Osteocyte (in vitro differentiated cells): Measurements from ENCODE around the gene DYNC1I1. TPM values are rescaled to one million over a fixed set of nuclear protein-coding genes. Genes with fewer than 3 reads are reported as not detected.

Source experiments
- DNase-seq: peaks from one replicate; pipeline ENCODE4 v3.0.0; 2021; ENCODE audit warnings: mixed read lengths; ENCODE audit not compliant: unreplicated experiment; ENCODE audit errors: extremely low spot score
- H3K27ac Mint-ChIP-seq: one replicate; pipeline ENCODE4 v1.8.0; 2021; ENCODE audit warnings: mild to moderate bottlenecking, mixed read lengths; ENCODE audit not compliant: unreplicated experiment
- H3K27me3 Mint-ChIP-seq: one replicate; pipeline ENCODE4 v1.8.0; 2021; ENCODE audit warnings: mixed read lengths; ENCODE audit not compliant: unreplicated experiment
- H3K36me3 Mint-ChIP-seq: one replicate; pipeline ENCODE4 v1.8.0; 2021; ENCODE audit warnings: mixed read lengths; ENCODE audit not compliant: unreplicated experiment
- H3K4me1 Mint-ChIP-seq: one replicate; pipeline ENCODE4 v1.8.0; 2021; ENCODE audit warnings: mixed read lengths; ENCODE audit not compliant: unreplicated experiment
- H3K4me3 Mint-ChIP-seq: one replicate; pipeline ENCODE4 v1.8.0; 2021; ENCODE audit warnings: mild to moderate bottlenecking, moderate library complexity, mixed read lengths; ENCODE audit not compliant: unreplicated experiment
- H3K9me3 Mint-ChIP-seq: one replicate; pipeline ENCODE4 v1.8.0; 2021; ENCODE audit warnings: mixed read lengths; ENCODE audit not compliant: unreplicated experiment
- CTCF ChIP-seq: fragments of 200-600 bp; sonication (generic); IDR thresholded peaks from 2 replicates; pipeline ENCODE4 v1.5.0; 2021; ENCODE audit warnings: antibody characterized with exemption, mild to moderate bottlenecking, moderate library complexity
- total RNA-seq: library from RNA; stranded (reverse); gene quantifications from 2 replicates; pipeline ENCODE4 v1.2.1, GENCODE V29; 2021

The DYNC1I1 gene
- total RNA-seq, 1 donor from 2014 or later: 43.3 TPM

DNA sequence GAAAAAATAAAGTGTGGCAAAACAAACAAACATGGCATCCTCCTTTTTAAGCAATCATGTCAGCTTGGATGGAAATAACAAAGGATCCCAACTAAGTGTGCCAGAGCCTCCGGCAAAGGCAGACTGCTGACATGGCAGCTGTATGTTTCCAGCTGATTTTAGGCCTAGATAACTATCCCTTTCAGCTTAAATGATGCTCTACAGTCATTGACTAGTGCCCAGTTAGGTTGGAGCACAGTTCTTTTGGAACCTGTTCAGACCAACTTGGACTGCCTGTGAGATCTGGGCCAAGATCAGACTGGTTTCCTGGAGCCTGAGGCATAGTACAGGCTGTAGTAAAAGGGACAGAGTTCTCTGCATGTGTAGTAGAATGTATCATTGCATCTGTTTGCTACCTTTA lies 128.7 kb downstream of the DYNC1I1 start:
- H3K4me1 Mint-ChIP-seq: peaks cover 3% of the 10 kb centered on the region
- no peak for TF ChIP-seq CTCF
- H3K36me3 Mint-ChIP-seq: peaks cover 2% of the 10 kb centered on the region
- H3K9me3 Mint-ChIP-seq: no peaks in the 10 kb centered on the region
- no peak for DNase-seq
- H3K27me3 Mint-ChIP-seq: no peaks in the 10 kb centered on the region
- no peak overlapping the region for H3K27ac Mint-ChIP-seq
- no peak overlapping the region for H3K4me3 Mint-ChIP-seq

DNA sequence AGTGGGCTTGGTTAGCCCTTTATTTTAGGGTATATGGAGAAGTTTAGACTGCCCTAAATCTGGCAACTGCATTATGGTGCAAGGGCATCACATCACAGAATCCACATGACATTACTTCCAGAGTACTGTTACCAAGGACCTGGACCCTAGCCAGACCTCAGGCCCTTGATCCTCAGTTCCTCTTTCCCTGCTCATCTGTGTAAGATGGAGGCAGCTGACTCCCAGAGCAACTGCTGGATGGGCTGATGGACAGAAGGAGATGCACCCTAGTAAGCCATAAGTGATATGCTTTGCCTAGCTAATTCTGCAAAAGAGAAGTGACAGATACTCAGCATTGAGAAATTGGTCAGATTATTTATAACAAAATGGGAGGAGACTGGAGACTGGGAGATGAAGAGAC lies 131.7 kb downstream of the DYNC1I1 start:
- Mint-ChIP-seq H3K4me1 (no peaks in the 10 kb centered on the region), H3K27ac (no peak overlapping the region), H3K36me3 (peaks cover 5% of the 10 kb centered on the region), H3K27me3 (no peaks in the 10 kb centered on the region), H3K9me3 (no peaks in the 10 kb centered on the region), H3K4me3 (no peak overlapping the region)
- no peak for TF ChIP-seq CTCF
- DNase-seq: no peak

DNA sequence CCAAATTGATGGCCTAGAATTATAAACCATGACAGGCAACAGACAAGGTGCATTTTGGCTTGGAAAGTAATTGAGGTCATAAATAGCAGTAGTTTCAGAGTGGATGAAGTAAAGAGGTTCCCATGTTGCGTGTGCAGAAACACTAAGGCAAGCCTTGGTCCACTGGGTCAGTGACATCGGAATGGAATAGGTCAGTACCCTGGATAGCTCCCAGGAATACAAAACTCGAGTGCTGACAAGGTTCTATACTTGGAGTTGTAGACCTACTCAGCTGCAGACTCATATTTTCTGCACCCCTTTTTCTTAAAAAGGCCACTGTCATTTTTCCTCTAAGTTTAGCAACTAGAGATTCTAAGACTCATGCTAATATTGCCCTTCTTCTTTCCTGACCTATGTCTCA lies 132.8 kb downstream of the DYNC1I1 start:
- no peak for DNase-seq
- no peak overlapping the region for H3K27ac Mint-ChIP-seq
- no peak overlapping the region for H3K4me3 Mint-ChIP-seq
- TF ChIP-seq CTCF: no peak
- no peaks in the 10 kb centered on the region for H3K4me1 Mint-ChIP-seq
- peaks cover 5% of the 10 kb centered on the region for H3K36me3 Mint-ChIP-seq
- H3K27me3 Mint-ChIP-seq: no peaks in the 10 kb centered on the region
- no peaks in the 10 kb centered on the region for H3K9me3 Mint-ChIP-seq

- H3K4me3 Mint-ChIP-seq: no peak overlapping the region
- no peaks in the 10 kb centered on the region for H3K4me1 Mint-ChIP-seq
- H3K27me3 Mint-ChIP-seq: no peaks in the 10 kb centered on the region
- peaks cover 12% of the 10 kb centered on the region for H3K36me3 Mint-ChIP-seq
- no peak overlapping the region for H3K27ac Mint-ChIP-seq
- no peak for TF ChIP-seq CTCF
- DNase-seq: no peak
- H3K9me3 Mint-ChIP-seq: no peaks in the 10 kb centered on the region
Measured at GRCh38 chr7:95906851-95907250, 134.5 kb downstream of the DYNC1I1 start.

- Mint-ChIP-seq H3K4me1 (no peaks in the 10 kb centered on the region), H3K27me3 (no peaks in the 10 kb centered on the region), H3K36me3 (peaks cover 12% of the 10 kb centered on the region), H3K4me3 (no peak overlapping the region), H3K27ac (no peak overlapping the region), H3K9me3 (no peaks in the 10 kb centered on the region)
- no peak for TF ChIP-seq CTCF
- no peak for DNase-seq
Measured at GRCh38 chr7:95907337-95907736, 135.0 kb downstream of the DYNC1I1 start.
